SW 1271 (cell line): Measurements from ENCODE around the gene FLRT1.

Experiments used
- DNase-seq, 2 experiments: peaks; one replicate each; lab custom pipeline; 2025; lab: John Stamatoyannopoulos, UW

Gene FLRT1

DNA sequence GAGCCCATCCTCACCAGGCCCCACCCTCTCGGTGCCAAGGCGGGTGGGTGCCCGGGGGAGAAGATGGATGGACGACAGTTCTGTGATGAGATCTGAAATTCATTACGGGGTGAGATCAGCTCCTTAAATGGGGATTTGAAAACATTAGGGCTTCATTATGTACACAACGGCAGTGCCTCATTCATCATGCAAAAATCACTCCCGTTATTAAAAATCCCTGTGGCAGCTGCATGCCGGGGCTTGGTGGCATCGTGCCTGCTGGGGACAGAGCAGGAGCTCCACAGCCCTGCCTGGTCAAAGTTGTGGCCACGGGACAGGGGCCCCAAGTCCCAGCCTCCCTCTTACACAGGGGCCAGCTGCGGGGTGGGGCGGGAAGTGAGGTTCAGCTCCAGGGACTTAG lies 29.3 kb upstream of the FLRT1 start:
- no peak for DNase-seq

DNA sequence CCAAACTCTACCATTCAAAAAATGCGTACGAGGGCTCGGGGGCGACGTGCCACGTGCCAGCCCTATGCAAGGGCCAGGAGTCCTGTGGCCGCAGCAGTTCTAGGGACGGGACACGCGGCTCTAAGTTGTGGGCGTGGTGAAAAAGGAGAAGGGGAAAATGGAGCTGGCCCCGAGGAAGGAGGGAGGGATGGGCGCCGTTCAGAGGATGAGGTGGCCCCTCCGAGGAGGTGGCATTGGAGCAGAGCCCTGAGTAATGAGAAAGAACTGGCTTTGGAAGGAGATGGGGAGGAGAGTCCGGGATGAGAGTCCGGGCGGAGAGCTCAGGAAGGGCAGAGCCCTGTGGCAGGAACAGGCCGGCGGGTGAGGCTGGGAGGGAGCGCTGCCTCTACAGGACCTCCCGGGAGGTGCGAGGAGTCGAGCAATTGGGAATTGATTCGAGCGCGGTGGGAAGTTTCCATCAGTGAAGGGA lies 28.5 kb upstream of the FLRT1 start:
- no peak for DNase-seq

DNA sequence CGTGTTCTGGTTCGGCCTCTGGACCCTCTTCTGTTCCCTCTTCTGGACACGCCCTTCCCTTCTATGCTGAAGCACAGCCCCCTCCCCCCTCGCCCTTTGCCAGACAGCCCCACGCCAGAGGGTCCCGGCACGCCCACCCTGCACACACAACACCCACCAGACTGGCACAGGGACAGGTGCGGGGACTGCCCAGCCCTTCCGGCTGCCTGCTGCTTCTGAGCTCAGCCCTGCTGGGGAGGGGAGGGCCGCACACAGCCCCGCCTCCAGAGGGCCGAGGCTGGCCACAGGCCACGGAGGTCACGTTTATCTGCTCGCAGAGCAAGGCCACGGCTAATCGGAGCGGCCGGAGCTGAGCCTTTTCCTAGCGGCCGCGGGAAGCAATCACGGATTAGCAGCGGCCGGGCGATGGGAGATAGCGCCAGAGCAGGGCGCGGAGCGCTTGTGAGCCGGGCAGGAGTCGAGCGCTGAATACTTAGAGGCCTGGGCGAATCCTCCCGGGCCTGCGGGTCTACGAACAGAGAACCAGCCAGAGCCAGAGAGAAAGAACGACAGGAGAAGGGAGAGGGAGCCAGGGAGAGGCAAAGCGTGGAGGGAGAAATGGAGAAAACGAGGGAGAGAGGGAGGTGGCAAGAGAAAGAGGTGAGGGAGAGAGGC lies 28.0 kb upstream of the FLRT1 start:
- DNase-seq, result no peak

- DNase-seq, result no peak
Observed at GRCh38 chr11:64008283-64008913, 27.3 kb upstream of the FLRT1 start.

- DNase-seq, result no peak
Observed at GRCh38 chr11:64008914-64009633, 26.7 kb upstream of the FLRT1 start.

GRCh38 chr11:64009710-64010109 lies 26.0 kb upstream of the FLRT1 start:
- DNase-seq, result no peak

DNA sequence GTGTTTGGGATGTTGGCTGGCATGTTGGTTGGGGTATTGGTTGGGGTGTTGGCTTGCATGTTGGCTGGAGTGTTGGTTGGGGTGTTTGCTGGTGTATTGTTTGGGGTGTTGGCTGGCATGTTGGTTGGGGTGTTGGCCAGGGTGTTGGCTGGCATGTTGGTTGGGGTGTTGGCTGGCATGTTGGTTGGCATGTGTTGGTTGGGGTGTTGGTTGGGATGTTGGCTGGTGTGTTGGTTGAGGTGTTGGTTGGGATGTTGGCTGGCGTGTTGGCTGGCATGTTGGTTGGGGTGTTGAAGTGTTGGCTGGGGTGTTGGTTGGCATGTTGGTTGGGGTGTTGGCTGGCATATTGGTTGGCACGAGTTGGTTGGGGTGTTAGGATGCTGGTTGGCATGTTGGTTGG lies 24.9 kb upstream of the FLRT1 start:
- no peak for DNase-seq

GRCh38 chr11:64011371-64011770 lies 24.4 kb upstream of the FLRT1 start:
- DNase-seq, result no peak

DNA sequence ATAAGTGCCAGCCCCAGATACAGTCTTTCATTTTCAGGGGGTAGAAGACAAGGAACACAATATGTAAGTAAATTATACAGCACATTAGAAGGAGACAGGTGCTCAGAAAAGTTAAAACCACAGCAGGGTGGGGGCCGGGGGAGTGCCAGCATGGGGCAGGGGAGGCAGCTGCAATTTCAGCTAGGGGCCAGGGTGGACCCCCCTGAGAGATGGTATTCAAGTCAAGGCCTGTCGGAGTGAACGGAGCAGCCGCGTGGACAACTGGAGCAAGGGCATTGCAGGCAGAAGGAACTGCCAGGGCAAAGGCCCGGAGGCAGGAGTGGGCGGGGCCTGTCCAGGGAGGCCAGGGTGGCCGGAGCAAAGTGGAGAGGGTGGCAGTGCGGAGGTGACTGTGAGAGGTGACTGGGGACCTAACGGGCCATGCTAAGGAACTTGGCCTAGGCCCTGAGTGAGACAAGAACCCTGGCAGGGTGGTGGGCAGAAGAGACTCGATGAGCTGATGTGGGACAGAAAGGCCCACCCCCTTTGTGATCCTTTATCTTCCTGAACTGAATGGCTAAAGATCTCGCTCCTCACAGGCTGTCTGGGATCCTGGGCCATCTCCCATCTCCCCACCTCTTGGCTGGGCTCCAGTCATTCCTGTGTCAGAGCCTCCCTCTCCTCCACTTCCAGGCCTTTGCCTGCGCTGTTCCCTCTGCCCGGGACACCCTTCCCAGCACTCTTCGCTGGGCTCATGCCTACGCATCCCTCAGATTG lies 22.4 kb upstream of the FLRT1 start:
- DNase-seq, result no peak

GRCh38 chr11:64014356-64014755 lies 21.4 kb upstream of the FLRT1 start:
- DNase-seq, result no peak

- DNase-seq, result no peak
Observed at GRCh38 chr11:64015510-64015909, 20.2 kb upstream of the FLRT1 start.

- no peak for DNase-seq
Observed at GRCh38 chr11:64015935-64016845, 19.5 kb upstream of the FLRT1 start.

DNA sequence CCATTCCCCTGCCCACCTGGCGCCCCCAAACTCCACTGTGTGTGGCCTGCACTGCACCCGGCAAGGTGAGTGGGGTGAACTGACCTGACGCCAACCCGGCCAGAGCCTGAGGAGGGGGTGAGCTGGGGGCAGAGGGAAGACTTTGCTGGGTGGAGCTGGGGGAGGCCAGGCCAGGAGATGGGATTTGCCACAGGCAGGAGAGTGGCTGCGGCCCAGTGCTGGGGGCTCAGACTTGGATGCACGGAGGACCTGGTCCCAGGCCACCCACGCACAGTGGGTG lies 17.8 kb upstream of the FLRT1 start:
- DNase-seq, result no peak

DNA sequence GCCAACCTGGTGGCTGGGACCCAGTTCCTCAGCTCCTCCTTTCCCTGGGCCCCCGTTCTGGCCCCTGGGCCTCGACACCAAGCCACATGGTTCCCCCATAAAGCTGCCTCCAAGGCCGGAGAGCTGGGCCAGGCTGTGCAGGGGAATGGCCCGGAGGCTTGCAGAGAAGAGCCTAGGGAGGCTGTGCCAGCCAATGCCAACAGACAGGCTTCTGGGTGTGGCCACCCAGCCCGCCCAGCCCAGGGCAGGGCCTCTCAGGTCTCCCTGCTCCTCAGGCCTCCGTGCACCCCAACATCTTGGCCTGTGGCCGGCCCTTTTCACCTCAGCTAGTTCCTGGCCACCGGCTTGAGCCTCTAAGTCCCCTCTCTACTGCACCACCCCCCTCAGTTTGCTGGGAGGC lies 17.4 kb upstream of the FLRT1 start:
- DNase-seq, result no peak

DNA sequence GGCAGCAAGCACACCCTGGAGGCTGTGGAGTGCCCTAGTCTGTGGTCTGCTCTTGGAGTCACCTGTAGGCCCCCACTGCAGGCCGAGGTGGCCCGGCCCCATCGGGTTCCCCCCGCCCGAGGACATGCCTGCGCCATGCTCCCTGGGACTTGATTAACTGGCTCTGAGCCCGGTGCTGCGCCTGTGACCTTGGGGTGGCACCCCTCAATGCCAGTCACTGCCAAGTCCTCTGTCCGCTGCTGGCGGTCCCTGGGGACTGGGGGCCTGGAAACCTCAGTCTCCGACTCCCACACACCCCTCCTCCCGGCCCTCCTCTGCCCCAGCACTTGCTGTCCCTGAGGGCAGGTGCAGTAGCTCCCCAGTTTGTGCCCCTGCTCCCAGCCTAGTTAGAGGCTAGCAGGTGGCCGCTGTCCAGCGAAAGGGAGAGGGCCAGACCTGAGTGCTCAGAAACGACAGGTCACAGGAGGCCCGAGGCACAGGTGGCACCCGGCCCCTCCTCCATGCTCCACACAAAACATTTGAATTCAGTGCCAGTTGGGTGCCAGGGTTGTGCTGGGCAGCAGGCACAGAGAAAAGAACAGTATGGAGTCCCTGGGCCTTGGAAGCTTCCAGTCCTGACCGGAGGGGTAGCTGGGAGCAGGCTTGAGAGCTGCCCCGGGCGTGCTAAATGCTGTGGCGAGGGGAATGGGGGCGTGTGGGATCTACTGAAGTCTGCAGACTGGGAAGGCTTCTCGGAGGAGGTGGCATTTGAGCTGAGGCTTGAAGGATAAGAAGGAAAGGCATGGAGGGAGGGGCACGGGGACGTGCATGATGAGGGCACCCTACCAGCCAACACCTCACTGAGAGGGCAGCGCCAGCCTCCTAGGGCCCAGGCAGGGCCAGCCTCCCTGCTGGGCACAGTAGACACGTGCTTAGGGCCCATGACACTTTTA lies 16.4 kb upstream of the FLRT1 start:
- DNase-seq, result no peak

DNA sequence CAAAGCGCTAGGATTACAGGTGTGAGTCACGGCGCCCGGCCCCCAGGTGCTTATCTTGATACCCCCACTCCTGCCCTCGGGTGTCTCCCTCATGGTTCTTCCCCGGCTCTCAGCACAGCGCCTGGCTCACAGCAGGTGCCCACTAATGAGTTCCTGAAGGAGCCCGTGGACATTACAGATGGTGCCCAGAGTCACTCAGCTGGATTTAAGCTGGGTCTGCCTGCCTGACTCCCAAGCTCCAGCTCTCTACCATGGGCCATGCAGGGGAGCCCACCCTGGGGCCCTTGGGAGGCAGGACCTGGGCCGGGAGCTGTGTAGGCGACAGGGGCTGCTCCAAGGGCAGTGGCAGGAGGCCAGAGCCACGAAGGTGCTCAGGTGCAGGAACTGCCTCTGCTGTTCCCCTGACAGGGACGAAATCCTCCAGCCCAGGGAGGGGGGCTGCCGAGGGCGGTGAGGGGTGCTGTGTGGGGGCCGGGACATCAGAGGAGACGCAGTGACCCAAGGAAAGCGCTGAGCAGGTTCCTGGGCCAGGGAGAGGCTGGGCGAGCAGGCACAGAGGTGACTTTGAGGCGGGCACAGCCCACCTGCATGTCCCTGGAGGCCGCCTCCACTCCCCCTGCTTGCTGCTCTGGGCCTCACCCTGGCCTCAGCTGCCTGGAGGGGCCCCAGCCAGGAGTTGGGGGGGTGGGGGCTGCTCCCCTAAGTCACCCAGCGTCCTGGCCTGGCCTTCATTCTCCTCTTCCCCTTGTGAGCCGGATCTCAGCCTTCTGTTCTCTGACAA lies 14.6 kb upstream of the FLRT1 start:
- DNase-seq, result no peak

DNA sequence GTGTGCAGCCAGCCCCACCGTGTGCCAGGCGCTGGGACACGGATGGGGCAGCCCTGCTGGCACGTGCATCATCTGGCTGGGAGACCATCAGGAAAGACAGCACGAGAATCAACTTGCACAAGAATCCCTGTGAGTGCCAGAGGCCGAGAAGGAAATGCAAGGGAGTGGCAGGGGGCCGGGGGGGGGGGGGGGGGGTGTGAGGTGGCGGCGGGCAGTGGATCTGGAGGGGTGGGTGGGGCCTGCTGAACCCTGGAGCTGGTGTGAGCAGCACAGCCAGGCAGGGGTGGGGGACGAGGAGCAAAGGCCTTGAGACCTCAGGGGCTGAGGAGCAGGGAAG lies 14.0 kb upstream of the FLRT1 start:
- DNase-seq, result no peak

DNA sequence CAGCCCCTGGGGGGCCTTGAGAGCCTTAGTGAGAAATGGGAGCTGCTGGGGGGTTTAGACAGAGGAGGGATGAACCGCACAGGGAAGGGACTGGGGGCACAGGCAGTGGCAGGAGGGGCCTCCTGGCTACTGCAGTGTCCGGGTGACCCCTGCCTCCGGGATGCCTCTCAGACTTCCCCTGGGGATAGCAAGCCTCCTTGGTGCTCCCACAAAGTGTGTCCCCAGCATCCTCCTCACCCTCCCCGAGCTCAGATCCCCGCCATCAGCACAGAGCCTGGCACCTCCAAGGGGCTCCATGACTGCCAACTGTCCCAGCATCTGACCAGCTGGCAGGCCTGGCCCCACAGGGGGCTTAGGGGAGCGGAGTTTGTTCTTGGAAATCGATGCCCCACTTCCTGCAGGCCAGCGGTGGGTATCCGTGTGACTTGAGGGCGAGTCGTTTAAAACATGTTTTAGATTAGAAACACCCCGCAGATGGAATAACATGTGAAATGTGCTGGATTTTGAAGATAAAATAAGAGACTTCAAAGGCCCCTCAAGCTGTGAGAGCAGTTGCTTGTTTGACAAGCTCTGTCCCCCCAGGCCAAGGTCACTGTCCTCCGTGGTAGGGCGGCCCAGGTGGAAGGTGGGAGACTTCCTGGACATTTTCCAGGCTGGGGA lies 13.5 kb upstream of the FLRT1 start:
- DNase-seq, result no peak
